Fibroblast of mammary gland (primary cell): ENCODE results near the gene SMARCAL1.
A peak's percentile ranks its signal among the peaks of the same experiment; 100 is the strongest.

ENCODE experiments used
- DNase-seq: peaks from one replicate; pipeline ENCODE4 v3.0.0-alpha.2; 2010; ENCODE audit warnings: low read depth
- H3K4me3 ChIP-seq: 2 replicates; pipeline ENCODE4 v1.5.1; 2011; ENCODE audit warnings: low read depth, mild to moderate bottlenecking, low read length, moderate library complexity; ENCODE audit not compliant: control insufficient read depth
- CTCF ChIP-seq: conservative IDR thresholded peaks from 2 replicates; pipeline ENCODE4 v1.5.1; 2011; ENCODE audit warnings: low read depth, low read length, inconsistent platforms; ENCODE audit not compliant: control insufficient read depth, insufficient read depth

The SMARCAL1 gene

GRCh38 chr2:216426166-216426777 is 14.0 kb downstream of the SMARCAL1 start:
- peak; percentile 12 for DNase-seq
- no peak for TF ChIP-seq CTCF
- no peak overlapping the region for H3K4me3 ChIP-seq

DNA sequence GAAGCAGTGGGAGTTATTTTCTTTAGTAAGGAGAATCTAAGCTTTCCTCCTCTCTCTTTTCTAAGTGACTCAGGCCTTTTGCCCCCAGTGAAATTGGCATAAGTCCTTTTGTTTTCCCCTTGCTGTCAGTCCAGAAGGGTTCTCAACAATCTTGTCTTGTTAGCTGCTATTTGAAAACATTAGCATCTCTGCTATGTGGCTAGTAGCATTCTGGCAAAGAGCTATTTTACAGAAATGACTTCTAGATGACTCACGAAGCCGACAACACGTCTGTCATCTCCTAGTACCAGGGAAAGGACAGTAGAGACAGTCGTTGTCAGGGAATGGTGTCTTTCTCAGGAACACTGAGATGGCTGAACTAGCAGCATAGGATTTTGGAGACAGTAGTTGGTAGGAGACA is 14.7 kb downstream of the SMARCAL1 start:
- TF ChIP-seq CTCF: no peak
- no peak overlapping the region for H3K4me3 ChIP-seq
- peak; percentile 41 for DNase-seq

DNA sequence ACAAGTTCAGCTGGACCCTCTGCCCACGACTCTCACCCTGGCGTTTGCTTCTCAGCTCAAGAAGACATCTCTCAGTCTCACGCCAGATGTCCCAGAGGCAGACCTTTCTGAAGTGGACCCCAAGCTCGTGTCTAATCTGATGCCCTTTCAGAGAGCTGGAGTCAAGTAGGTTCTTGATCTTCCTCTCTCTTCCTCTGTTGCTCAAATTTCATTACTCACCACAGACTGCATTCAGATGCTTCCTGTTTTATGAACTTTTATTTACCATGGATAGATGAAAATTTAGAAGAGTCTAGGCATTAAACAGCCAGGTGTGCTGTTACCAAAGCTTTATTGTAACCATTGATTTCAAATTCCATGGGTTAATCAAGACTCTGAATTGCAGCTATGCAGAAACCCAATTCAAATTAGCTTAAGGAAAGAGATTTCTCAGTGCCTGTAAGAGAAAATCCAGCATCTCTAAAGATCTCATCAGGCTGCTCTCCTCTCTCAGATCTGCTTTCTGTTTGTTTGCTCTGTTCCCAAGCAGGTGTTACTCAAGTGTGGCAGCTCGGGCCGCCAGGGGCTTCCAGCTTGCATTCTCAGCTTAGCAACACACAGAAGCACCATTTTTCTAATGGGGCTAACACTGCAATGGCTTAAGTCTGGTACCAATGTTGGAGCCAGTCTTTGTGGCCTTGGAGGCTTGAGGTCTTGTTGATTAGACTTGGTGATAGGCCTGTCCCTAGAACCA is 16.5 kb downstream of the SMARCAL1 start:
- no peak for DNase-seq
- no peak for TF ChIP-seq CTCF
- H3K4me3 ChIP-seq: no peak overlapping the region

DNA sequence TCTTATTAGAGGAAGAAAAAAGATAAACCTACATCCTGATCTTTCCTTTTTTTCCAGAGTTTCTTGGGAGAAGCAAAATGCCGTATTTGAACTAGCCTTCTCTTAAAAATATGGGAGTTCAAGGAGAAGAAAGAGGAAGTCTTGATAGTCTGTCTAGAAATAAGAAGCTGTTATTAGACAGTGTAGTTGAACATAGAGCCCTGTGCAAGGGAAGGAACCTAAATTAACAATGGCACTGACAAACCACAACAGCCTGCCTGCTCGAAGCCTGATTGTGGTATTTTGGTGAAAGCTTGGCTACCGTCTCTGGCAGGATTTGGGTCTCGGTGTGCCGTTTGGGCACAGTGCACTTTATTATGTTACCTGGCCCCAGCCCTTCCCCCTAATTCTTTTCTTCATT is 17.1 kb downstream of the SMARCAL1 start:
- DNase-seq: no peak
- TF ChIP-seq CTCF: no peak
- no peak overlapping the region for H3K4me3 ChIP-seq

DNA sequence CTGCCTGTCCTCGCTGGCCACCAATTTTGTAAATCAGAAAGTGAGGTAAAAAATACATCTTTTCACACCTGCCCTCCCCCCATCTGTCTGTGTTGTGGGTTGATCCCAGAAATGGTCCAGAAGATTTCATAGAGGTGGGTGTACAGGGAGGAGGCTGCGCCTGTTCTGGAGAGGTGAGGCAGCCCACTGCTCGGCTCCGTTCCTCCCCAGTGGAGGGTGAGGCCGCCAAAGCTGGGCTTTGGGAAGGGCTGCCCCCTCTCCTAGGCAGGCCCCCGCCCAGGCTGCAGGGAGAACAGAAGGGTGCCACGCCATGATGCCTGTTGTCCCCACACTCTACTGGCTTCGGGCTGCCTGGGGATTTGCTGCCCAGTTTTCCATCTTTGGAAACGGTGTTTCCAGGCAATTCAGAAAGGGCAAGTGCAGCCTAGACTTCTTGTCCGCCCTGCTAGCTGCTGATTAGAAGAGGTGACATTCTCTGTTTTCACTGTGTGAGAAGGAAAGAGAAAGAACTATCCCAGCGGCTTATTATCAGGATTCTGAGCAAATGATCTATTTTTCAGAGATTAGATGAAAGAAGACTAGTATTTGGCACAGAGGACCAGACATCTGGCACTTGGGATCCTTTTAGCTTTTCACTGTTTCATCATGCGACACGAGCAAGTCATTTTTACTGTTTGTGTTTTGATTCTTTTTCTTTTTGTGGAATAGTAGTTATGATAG is 18.7 kb downstream of the SMARCAL1 start:
- TF ChIP-seq CTCF: no peak

GRCh38 chr2:216431531-216431856 is 19.2 kb downstream of the SMARCAL1 start:
- TF ChIP-seq CTCF: no peak
- no peak overlapping the region for H3K4me3 ChIP-seq
- no peak for DNase-seq

More for the DNA sequence above, 18.7 kb downstream of the SMARCAL1 start:
- no peak overlapping the region for H3K4me3 ChIP-seq
- DNase-seq: no peak
